Activated CD8-positive, alpha-beta memory T cell treated with anti-CD3 and anti-CD28 coated beads, Interleukin-2, amount 50 U/mL, for 24 hours (primary cell): ENCODE results near the gene RHBDF1.
"Not testable (repeated sequence)": the region's sequence is repeated elsewhere in the genome, so short reads cannot be mapped to it uniquely, and the experiment has no call there.

Source experiments
- DNase-seq: peaks from one replicate; pipeline ENCODE4 v3.0.0-alpha.2; 2020; ENCODE audit errors: extremely low read depth

RHBDF1 gene

DNA sequence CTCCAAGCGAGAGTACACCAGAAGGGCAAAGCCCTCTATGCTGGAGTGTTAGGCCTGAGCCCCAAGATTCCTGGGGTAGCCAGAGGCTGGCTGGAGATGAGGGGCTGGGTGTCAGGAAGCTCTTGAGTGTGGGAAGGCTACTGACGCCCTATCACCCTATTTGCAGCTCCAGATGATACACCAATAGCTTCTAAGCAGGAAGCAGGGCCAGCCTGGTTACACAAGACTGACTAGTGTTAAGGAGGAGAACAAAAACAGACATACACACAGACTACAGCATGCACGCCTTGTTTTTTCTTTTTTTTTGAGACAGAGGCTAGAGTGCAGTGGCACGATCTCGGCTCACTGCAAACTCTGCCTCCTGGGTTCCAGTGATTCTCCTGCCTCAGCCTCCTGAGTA, 34.9 kb downstream of the RHBDF1 start:
- no peak for DNase-seq

DNA sequence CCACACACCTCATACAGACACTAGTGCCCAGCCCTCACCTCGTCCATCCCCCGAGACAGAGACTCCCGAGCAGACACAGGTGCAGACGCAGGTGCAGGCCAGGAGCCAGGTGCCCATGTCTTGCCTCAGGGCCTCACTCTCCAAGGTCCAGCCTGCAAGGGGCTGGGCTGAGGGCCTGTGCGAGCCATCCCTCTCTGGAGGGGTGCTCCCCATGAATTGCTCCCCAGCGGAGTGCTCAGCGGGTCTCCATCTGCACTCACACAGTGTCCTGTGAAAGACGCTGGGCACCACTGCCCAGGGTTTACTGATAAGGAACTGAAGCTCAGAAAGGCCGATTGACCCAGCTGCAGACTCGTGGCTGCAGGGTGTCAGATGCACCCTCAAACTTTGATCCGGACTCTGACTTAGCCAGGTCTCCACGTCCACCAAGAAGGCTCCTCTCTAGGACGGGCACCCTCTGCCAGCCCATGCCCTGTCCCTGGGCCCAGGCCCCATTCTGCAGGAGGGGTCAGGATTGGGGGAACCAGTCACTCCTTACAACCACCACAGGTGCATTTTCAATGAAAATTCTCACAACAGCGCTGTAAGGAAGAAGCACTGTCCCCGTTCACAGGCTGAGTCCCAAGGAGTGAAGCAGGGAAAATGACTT, 36.0 kb downstream of the RHBDF1 start:
- no peak for DNase-seq

DNA sequence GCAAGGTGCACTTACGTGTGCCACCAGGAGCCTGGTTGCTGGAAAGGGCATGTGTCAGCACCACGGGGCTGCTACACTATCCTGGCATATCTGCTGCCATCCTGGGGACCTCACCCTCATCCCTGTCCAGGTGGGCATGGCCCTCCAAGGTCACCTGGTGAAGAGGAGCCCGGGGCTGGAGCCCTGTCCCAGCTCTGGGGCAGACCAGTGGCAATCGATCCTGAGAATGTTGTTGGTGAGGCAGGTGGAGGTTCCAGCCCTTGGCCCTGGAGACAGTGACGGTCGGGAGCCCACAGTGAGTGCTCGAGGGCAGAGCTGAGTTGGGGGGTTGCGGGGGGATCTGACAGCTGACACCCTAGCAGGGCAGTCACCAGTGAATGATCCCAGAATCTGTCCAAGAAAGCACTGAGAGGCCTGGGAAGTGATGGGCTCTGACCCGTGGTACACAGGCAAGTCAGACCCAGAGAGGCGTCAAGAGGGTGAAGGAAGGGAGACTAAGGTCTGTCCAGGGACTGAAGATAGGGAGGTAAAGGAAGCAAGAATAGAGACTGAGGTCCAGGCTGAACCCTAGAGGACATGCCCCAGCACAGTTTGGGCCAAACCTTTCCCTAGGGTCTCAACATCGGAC, 36.6 kb downstream of the RHBDF1 start:
- no peak for DNase-seq

DNA sequence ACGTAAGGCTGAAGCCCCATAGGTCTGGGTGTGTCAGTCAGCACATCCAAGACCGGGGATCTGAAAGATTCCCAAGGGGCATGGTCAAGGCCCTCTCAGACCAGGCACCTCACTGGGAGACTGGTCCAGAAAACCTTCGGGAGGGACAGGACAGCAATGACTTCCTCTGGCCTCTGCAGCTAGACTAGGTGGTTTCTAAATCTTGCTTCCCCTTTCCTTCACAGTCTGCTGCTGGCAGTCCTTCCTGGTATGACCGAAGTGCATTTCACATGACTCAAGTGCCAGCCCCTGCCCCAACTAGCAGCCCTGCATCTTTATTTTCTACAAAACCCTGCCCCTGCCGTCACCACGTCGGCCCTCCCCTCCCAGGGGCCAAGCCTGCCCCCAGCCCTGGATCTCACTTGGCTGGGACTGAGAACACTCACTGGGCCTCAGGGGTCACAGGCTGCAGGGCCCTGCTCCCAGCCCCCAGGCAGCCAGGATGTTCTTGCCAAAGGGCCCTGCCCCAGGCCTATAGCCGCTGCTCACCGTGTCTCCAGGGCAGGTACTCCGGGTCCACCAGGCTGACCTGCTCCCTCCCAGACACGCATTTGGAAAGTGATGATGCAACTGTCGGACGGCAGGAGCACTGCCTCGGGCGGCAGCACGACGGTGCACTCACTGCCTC, 37.3 kb downstream of the RHBDF1 start:
- no peak for DNase-seq

DNA sequence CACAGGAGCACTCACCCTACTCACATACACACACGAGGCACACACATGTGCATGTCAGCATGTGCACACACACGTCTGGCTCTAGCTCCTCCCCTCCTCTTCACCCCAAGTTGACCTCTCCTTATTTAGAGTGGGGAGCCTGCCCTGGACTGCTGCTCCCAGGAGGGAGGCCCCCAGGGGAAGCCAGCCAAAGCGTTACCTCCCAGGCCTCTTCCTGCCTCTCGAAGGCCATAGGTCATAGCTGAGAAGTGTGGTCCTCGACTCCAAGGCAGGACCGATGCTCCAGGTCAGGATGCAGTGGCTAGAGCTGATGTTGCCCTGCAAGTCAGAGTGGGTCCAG, 37.8 kb downstream of the RHBDF1 start:
- no peak for DNase-seq

DNA sequence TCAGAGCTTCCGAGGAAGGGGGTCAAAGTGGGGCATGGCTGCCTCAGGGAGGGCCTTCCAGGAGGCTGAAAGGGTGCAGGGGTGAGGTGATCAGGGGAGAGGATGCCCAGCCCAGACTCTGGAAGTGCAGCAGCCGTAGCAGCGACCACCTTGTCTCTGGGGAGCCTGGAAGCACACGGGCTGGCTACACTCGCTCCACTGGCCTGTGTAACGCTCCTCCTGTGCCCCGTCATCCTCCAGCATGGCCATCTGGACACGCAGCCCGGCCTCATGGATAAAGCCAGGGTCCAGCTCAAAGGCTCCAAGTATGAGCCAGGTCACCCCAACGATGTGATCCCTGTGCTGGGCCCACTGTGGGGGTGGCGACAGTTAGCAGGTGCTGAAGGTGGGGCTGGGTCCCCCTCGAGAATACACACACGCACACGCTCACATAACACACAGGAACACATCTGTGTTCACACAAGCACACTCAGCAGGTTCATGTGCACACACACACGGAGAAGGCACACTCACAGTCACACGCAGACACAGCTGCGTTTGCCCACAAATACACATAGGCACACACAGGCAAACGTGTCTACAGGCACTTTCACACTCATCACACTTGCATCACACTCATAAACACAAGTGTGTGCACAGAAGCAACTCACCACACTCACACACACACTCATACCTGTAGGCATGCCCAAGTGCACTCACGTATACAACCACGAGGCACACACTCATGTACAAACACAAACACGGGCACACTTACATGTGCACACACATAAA, 38.4 kb downstream of the RHBDF1 start:
- DNase-seq: no peak

DNA sequence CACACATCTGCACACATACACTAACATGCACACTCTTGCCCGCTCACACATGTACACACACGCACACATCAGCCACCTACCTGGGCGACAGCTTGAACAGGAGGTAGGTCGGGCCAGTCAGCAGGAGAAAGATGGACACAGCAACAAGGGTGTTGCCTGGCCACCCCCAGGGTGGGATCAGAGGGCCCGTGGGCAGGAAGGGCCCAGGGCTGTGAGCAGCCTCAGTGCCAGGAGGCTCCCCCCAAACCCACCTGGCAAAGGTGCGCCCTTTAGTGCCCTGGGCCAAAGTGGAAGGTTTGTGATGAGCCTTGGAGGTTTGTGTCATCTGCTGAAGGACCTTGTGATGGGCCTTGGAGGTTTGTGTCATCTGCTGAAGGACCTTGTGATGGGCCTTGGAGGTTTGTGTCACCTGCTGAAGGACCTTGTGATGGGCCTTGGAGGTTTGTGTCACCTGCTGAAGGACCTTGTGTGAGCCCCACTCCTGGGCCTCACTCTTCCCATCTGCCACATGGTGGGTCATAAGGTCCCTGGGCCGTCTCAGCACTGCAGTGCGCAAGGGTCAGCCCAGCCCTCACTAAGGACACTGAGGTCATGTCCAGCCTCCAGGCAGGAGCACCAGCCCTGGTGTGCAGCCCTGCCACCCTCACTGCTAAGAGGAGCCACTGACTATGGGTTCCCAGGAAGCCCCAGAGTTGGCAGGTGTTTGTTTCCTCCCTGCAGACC, 39.1 kb downstream of the RHBDF1 start:
- DNase-seq: not testable (repeated sequence)

DNA sequence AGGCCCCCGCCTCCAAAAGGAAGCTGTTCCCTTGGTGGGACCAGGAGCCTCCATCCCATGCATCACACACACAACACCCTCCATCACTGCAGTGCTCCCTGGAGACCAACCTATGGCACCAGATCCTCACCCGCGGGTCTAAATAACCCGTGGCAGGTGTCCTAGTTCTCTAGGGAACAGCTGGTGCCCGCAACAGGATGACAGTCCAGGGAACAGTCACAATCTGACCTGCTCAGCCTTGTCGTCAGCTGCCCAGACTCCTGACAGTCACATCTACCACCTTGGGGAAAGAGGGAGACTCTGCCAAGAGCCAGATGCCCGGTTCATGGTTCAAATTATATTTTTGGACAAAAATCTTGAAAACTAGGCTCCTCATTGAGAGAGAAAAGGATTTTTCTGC, 41.8 kb downstream of the RHBDF1 start:
- DNase-seq: not testable (repeated sequence)

DNA sequence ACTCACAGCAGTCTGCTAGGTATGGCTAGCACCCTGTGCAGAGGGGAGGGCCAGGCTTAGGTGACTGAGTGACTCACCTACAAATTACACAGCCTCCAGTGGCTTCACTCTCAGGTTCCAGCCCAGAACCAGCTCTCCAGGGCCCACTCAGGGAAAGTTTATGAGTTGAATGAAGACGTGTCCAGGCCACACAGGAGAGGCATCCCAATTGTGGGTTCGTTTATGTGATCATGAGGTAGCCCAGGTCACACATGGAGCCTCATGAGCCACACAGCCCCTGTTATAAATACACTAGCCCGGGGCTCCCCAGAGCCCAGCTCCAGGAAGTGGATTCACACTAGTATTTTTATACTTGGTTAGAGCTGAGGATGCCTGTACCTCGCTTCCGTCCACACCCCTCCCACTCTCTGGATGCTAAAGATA, 46.5 kb downstream of the RHBDF1 start:
- DNase-seq: not testable (repeated sequence)

DNA sequence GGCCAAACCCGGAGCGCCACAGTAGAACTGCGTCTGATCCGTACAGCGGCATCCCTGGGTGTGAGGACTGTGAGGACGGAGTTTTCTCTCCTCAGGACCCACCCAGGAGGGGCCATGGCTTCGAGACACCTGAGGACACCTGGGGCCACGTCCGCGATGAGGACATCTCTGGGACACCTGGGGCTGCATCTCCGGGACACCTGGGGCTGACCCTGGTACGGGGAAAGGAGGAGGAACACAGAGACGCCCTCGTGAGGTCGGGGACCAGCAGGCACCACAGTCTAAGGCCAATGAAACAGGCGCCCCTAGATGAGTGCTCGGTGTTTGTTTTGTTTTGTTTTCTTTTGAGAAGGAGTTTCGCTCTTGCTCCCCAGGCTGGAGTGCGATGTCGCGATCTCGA, 48.3 kb downstream of the RHBDF1 start:
- not testable (repeated sequence) for DNase-seq

DNA sequence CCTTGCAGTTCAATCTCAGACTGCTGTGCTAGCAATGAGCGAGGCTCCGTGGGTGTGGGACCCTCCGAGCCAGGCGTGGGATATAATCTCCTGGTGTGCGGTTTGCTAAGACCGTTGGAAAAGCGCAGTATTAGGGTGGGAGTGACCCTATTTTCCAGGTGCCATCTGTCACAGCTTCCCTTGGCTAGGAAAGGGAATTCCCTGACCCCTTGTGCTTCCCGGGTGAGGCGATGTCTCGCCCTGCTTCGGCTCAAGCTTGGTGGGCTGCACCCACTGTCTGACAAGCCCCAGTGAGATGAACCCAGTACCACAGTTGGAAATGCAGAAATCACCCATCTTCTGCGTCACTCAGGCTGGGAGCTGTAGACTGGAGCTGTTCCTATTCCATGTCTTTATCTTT, 51.5 kb downstream of the RHBDF1 start:
- not testable (repeated sequence) for DNase-seq

DNA sequence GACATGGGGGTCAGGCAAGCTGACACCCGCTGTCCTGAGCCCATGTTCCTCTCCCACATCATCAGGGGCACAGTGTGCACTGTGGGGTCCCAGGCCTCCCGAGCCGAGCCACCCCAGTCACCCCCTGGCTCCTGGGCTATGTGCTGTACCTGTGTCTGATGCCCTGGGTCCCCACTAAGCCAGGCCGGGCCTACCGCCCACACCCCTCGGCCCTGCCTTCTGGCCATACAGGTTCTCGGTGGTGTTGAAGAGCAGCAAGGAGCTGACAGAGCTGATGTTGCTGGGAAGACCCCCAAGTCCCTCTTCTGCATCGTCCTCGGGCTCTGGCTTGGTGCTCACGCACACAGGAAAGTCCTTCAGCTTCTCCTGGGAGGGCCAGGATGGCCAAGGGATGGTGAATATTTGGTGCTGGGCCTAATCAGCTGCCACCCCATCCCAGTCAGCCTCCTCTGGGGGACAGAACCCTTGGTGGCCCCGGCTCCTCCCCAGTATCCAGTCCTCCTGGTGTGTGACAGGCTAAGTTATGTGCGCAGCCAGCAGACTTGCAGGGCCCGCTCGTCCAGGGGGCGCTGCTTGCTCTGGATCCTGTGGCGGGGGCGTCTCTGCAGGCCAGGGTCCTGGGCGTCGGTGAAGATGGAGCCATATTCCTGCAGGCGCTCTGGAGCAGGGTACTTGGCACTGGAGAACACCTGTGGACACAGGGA, 55.2 kb downstream of the RHBDF1 start:
- not testable (repeated sequence) for DNase-seq

DNA sequence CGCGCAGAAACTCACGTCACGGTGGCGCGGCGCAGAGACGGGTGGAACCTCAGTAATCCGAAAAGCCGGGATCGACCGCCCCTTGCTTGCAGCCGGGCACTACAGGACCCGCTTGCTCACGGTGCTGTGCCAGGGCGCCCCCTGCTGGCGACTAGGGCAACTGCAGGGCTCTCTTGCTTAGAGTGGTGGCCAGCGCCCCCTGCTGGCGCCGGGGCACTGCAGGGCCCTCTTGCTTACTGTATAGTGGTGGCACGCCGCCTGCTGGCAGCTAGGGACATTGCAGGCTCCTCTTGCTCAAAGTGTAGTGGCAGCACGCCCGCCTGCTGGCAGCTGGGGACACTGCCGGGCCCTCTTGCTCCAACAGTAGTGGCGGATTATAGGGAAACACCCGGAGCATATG, 61.7 kb downstream of the RHBDF1 start:
- DNase-seq: peak; percentile 81

DNA sequence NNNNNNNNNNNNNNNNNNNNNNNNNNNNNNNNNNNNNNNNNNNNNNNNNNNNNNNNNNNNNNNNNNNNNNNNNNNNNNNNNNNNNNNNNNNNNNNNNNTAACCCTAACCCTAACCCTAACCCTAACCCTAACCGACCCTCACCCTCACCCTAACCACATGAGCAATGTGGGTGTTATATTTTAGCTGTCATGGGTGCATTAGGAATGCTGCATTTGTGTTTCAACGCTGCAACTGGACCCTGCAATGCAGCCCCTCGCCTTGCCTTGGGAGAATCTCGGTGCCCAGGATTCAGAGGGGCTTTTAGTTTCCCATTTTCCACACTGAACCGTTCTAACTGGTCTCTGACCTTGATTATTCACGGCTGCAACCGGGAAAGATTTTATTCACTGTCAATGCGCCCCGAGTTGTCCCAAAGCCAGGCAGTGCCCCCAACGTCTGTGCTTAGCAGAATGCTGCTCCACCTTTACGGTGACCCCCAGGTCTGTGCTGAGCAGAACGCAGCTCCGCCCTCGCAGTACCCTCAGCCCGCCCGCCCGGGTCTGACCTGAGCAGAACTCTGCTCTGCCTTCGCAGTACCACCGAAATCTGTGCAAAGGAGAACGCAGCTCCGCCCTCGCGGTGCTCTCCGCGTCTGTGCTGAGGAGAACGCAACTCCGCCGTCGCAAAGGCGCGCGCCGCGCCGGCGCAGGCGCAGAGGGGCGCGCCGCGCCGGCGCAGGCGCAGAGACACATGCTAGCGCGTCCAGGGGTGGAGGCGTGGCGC, 62.3 kb downstream of the RHBDF1 start:
- DNase-seq: no peak
